ENCODE data around the gene PTPRD. TPM values are rescaled to one million over a fixed set of nuclear protein-coding genes. Genes with fewer than 3 reads are reported as not detected.

Gene PTPRD
- total RNA-seq, 1 experiment from 2014 or later, result 32.5 TPM

GRCh38 chr9:9392755-9393154 is 1220.0 kb downstream of the PTPRD start:
- Histone ChIP-seq H3K9ac (ENCODE audit: extremely low read depth, insufficient read length, low read length) (no peak overlapping the region), H4K91ac (ENCODE audit: insufficient read length, low read depth, low read length) (no peak overlapping the region), H2BK12ac (ENCODE audit: insufficient read length, low read depth, low read length) (no peak overlapping the region), H3K14ac (ENCODE audit: insufficient read depth, low read length) (no peak overlapping the region), H2BK120ac (ENCODE audit: low read depth, low read length, poor library complexity, severe bottlenecking) (no peak overlapping the region), H2BK15ac (ENCODE audit: low read depth, low read length) (no peak overlapping the region), H4K20me1 (ENCODE audit: control insufficient read depth, insufficient read depth, insufficient read length) (no peaks in the 10 kb centered on the region), H3K23ac (ENCODE audit: insufficient read length, low read depth, low read length) (no peak overlapping the region), H3T11ph (ENCODE audit: low read length) (no peak overlapping the region), H4K5ac (ENCODE audit: insufficient read length, low read depth, low read length) (no peak overlapping the region), H2BK20ac (ENCODE audit: low read depth, low read length, poor library complexity, severe bottlenecking) (no peak overlapping the region), H3K4ac (ENCODE audit: low read depth, low read length) (no peak overlapping the region), H3K9me3 (ENCODE audit: control insufficient read depth, low read depth, low read length) (no peaks in the 10 kb centered on the region), H3K4me1 (ENCODE audit: insufficient read depth, low read length) (no peaks in the 10 kb centered on the region), H3K27me3 (ENCODE audit: insufficient read depth, low read length) (no peaks in the 10 kb centered on the region), H4K8ac (replicated peaks; ENCODE audit: insufficient read length, low read depth, low read length) (no peak overlapping the region), H2AFZ (ENCODE audit: low read length) (no peak overlapping the region), H3K18ac (ENCODE audit: insufficient read length, low read depth, low read length) (no peak overlapping the region), H3K23me2 (ENCODE audit: insufficient read length, low read depth, low read length, poor library complexity, severe bottlenecking) (no peaks in the 10 kb centered on the region), H3K79me2 (ENCODE audit: insufficient read depth, low read length) (no peaks in the 10 kb centered on the region), H3K79me1 (ENCODE audit: insufficient read depth, low read depth, low read length, poor library complexity, severe bottlenecking) (no peaks in the 10 kb centered on the region), H3K56ac (ENCODE audit: insufficient read length, low read depth, low read length) (no peak overlapping the region), H3K27ac (ENCODE audit: insufficient read length, low read depth, low read length) (no peak overlapping the region), H2AK5ac (ENCODE audit: insufficient read length, low read length) (no peak overlapping the region), H2BK5ac (ENCODE audit: insufficient read length, low read length) (no peak overlapping the region), H3K4me2 (ENCODE audit: insufficient read depth, insufficient read length, low read length) (no peak overlapping the region)
- peaks cover 8 to 9% of the 10 kb centered on the region in 2 experiments for H3K4me1 Mint-ChIP-seq
- WGBS (ENCODE audit: extremely low coverage, insufficient read length, low lambda C conversion rate), result no CpG with 5 or more reads among the region's 3 CpGs
- no peaks in the 10 kb centered on the region for H3K36me3 Mint-ChIP-seq (ENCODE audit: insufficient read depth in 1 of 3, low read depth in 3 of 3)
- no peaks in the 10 kb centered on the region for H3K9me3 Mint-ChIP-seq
- no peak for TF ChIP-seq CTCF (conservative IDR thresholded peaks at IDR 0.05)
- no peak overlapping the region for H3K4me3 Mint-ChIP-seq
- no peak for DNase-seq
- H3K27me3 Mint-ChIP-seq (ENCODE audit: low read depth), result no peaks in the 10 kb centered on the region
- H3K27ac Mint-ChIP-seq, result no peak overlapping the region

All from H9 (cell line).